Activated CD4-positive, CD25-positive, alpha-beta regulatory T cell treated with anti-CD3 and anti-CD28 coated beads, Interleukin-2, amount 50 U/mL, for 72 hours (primary cell): ENCODE results near the gene ACADM.
"Not testable (repeated sequence)": the region's sequence is repeated elsewhere in the genome, so short reads cannot be mapped to it uniquely, and the experiment has no call there.

Experiments used
- DNase-seq: peaks from one replicate; pipeline ENCODE4 v3.0.0; 2021

The ACADM gene

DNA sequence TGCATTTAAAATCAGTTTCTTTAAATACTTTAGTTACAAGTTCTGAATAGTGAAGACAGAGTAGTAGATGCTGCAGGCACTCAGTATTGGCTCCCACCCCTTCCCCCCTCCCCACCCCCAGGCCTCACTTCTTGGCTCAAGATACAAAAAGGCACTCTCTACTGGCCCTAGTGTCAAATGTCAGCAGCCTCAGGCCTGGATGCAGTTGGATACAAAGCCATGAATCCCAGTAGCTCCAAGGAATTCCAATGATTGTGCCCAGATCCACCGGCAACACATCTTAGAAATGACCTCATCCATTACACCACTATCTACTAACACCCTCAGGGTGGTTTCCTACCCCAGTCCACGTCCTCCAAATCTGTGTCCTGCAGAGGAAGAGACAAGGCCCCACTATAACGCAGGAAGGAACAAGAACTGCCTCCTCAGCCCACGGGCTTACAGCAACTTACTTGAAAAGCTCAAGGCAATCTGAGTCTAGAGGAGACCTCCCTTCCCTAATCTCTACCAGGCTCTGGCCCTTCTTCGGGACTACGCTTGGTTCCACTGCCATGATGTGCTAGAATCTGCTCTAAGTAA, 17.6 kb downstream of the ACADM start:
- DNase-seq: no peak

DNA sequence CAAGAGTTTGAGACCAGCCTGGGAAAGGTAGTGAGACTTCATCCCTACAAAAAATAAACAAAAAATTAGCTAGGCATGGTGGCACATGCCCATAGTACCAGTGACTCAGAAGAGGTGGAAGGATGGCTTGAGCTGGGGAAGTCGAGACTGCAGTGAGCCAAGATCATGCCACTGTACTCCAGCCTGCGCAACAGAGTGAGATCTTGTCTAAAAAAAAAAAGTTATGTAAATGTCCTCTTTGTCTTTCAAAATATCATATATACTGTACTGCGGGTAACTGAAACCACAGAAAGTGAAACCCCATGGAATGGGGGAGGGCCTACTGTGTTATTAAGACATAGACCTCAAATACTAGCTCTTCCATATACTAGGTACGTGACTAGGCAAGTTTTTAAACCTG, 20.8 kb downstream of the ACADM start:
- no peak for DNase-seq

- DNase-seq: not testable (repeated sequence)
Observed at GRCh38 chr1:75757210-75757609, 32.7 kb downstream of the ACADM start.

DNA sequence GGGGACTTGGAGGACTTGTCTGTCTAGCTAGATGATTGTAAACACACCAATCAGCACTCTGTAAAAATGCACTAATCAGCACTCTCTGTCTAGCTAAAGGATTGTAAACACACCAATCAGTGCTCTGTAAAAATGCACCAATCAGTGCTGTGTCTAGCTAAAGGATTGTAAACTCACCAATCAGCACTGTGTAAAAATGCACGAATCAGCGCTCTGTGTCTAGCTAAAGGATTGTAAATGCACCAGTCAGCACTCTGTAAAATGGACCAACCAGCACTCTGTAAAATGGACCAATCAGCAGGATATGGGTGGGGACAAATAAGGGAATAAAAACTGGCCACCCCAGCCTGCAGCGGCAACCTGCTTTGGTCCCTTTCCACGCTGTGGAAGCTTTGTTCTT, 34.0 kb downstream of the ACADM start:
- not testable (repeated sequence) for DNase-seq

- DNase-seq: no peak
Observed at GRCh38 chr1:75764057-75764655, 39.6 kb downstream of the ACADM start.

GRCh38 chr1:75765697-75766355, 41.3 kb downstream of the ACADM start:
- no peak for DNase-seq

- no peak for DNase-seq
Observed at GRCh38 chr1:75768016-75768415, 43.5 kb downstream of the ACADM start.

- no peak for DNase-seq
Observed at GRCh38 chr1:75770761-75771160, 46.3 kb downstream of the ACADM start.

- DNase-seq: no peak
Observed at GRCh38 chr1:75771978-75772377, 47.5 kb downstream of the ACADM start.

- DNase-seq: not testable (repeated sequence)
Observed at GRCh38 chr1:75777812-75778211, 53.3 kb downstream of the ACADM start.

DNA sequence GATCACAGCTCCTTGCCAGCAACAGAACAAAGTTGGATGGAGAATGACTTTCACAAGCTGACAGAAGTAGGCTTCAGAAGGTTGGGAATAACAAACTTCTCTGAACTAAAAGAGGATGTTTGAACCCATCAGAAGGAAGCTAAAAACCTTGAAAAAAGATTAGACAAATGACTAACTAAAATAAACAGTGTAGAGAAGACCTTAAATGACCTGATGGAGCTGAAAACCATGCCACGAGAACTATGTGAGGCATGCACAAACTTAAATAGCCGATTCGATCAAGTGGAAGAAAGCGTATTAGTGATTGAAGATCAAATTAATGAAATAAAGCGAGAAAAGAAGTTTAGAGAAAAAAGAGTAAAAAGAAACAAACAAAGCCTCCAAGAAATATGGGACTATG, 54.2 kb downstream of the ACADM start:
- not testable (repeated sequence) for DNase-seq

DNA sequence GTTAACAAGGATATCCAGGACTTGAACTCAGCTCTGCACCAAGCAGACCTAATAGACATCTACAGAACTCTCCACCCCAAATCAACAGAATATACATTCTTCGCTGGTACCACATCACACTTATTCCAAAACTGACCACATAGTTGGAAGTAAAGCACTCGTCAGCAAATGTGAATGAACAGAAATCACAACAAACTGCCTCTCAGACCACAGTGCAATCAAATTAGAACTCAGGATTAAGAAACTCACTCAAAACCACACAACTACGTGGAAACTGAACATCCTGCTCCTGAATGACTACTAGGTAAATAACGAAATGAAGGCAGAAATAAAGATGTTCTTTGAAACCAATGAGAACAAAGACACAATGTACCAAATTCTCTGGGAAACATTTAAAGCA, 55.7 kb downstream of the ACADM start:
- DNase-seq: not testable (repeated sequence)

DNA sequence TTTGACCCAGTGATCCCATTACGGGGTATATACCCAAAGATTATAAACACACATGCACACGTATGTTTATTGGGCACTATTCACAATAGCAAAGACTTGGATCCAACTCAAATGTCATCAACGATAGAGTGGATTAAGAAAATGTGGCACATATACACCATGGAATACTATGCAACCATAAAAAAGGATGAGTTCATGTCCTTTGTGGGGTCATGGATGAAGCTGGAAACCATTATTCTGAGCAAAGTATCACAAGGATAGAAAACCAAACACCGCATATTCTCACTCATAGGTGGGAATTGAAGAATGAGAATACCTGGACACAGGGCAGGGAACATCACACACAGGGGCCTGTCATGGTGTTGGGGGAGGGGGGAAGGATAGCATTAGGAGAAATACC, 59.4 kb downstream of the ACADM start:
- DNase-seq: not testable (repeated sequence)

- no peak for DNase-seq
Observed at GRCh38 chr1:75785320-75785982, 60.9 kb downstream of the ACADM start.

DNA sequence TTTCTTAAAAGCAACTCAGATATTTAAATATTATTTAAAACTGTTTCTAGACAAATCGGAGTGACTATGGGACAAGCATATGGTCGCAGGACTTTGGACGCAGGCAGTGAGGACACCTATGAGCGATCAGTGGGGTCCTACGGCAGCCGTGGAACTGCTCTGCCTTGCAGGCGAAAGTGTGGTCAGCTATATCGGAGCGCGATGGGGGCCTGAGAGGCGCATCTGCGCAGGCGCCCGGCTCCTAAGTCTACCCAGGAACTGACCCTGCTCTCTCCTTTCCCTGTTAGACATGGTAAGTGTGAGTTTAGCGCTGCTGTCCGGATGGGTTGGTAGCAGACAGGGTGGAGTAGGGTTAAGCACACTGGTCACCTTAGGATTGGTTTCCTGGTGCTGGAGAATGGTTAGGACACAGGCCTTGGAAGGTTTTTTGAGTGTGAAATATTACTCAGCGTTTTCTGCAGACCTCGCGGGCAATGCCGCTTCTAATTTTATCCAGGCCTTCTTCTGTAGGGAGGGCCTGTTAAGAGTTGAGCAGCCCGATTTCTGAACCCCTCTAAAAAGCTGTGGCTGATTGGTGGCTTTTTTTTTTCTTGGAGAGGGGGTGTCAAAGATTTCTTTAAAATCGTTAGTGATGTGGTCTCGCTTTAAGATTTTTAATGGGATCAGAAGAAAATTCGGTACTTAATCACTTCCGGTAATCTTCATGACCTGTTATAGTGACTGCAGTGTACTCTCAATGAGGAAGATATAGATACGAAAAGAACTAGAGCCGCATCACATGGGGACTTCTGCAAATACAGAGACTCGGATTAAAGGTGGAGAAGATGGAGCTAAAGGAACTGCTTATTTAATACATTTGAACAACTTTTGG, 61.7 kb downstream of the ACADM start, which contains the start of gene RABGGTB:
RABGGTB (plus strand) TSS at position 274 of the 871 bp plus-strand sequence; CDS start at position 290, 16 bp downstream.
- DNase-seq: peak; percentile 93

- DNase-seq: no peak
Observed at GRCh38 chr1:75786901-75787493, 62.5 kb downstream of the ACADM start.

- no peak for DNase-seq
Observed at GRCh38 chr1:75787524-75787923, 63.0 kb downstream of the ACADM start.

DNA sequence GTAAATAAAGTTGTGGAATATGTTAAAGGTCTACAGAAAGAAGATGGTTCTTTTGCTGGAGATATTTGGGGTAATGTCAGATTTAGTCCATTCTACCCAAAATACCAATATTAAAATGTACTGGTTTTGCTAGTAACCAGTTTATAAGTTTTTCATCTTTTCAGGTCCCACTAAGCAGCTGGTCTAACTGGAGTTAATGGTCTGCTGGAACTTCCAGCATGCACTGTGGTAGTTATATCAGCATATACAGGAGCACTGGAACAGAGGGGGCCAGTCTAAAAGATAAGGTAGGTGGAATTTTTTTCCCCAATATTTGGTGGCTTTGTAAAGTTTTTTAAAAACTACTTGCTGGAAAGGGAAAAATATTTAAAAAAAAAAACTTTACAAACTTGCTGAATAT, 65.5 kb downstream of the ACADM start:
- DNase-seq: no peak

DNA sequence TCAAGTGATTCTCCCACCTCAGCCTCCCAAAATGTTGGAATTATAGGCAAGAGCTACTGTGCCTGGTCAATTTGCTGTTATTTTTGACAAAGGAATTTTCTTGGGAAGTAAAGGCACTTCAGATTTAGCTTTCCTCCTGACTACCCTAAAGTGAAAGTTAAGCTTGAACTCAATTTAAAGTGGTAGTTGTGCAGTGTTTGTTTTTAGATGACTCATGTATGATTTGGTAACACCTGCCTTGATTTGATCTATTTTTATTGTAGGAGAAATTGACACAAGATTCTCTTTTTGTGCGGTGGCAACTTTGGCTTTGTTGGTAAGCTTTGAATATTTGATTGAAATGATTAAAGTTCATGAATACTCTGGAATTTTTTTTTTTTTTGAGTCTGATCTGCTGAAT, 66.5 kb downstream of the ACADM start:
- no peak for DNase-seq

GRCh38 chr1:75792091-75792490, 67.6 kb downstream of the ACADM start:
- DNase-seq: no peak

DNA sequence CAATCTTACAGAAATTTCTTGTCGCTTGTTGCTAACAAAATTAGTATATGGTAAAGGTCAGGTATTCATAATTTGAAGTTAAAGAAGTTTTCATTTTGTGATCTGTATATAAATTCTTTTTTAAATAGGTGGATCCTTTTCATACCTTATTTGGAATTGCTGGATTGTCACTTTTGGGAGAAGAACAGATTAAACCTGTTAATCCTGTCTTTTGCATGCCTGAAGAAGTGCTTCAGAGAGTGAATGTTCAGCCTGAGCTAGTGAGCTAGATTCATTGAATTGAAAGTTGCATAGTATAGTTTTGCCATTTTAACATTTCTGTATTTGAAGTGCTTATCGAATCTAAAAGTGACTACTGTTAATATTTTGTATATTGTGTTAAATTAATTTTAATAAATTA, 69.9 kb downstream of the ACADM start:
- no peak for DNase-seq

- DNase-seq: no peak
Observed at GRCh38 chr1:75795703-75796193, 71.2 kb downstream of the ACADM start.
